Endothelial cell of umbilical vein (primary cell): Measurements from ENCODE around the gene KIF19. TPM values are rescaled to one million over a fixed set of nuclear protein-coding genes. Genes with fewer than 3 reads are reported as not detected.

ENCODE experiments used
- BruUV-seq: library from RNA; stranded (reverse); fragments of 400-500 nt; replicated peaks from 2 replicates; lab custom pipeline; 2021; lab: Mats Ljungman, UMichigan
- CTCF ChIA-PET: fragments of 300-600, 350-600 bp; sonication (Branson Sonifier 250); formaldehyde crosslinking; loops from one replicate; lab custom pipeline; 2021; ENCODE audit warnings: antibody characterized with exemption, inconsistent platforms; lab: Charles Lee
- POLR2A ChIA-PET: fragments of 300-600, 350-600 bp; sonication (Branson Sonifier 250); formaldehyde crosslinking; loops from one replicate; lab custom pipeline; 2021; ENCODE audit warnings: antibody characterized with exemption, inconsistent platforms; lab: Charles Lee
- DNase-seq: peaks from one replicate; pipeline ENCODE4 v3.0.0-alpha.2; 2011; ENCODE audit warnings: low read depth, low spot score
- FAIRE-seq: peaks from 2 replicates; lab custom pipeline; 2011; peaks lifted over from hg19 to GRCh38; lab: Jason Lieb, UNC
- H2AFZ ChIP-seq: 2 replicates; pipeline ENCODE4 v1.6.0; 2012; ENCODE audit warnings: low read depth, low read length, control low read depth, inconsistent platforms
- H3K27ac ChIP-seq: 2 replicates; pipeline ENCODE4 v1.5.1; 2011; ENCODE audit warnings: low read depth, mild to moderate bottlenecking, control low read depth, low read length, moderate library complexity; ENCODE audit not compliant: insufficient read depth
- H3K27me3 ChIP-seq, 2 experiments: 2 replicates each; pipeline versions ENCODE4 v1.6.0 to v1.6.1; 2011; ENCODE audit warnings: low read length in 2 of 2, mixed read lengths in 1 of 2; ENCODE audit not compliant: control insufficient read depth in 2 of 2, insufficient read depth in 2 of 2
- H3K36me3 ChIP-seq, 2 experiments: 2 replicates in 1 of 2; 3 replicates in 1 of 2; pipeline ENCODE4 v1.5.1; 2011; ENCODE audit warnings: low read length in 2 of 2, mild to moderate bottlenecking in 1 of 2, moderate library complexity in 1 of 2; ENCODE audit not compliant: control insufficient read depth in 2 of 2, insufficient read depth in 2 of 2; ENCODE audit errors: extremely low read depth in 1 of 2
- H3K4me1 ChIP-seq: 3 replicates; pipeline ENCODE4 v1.5.1; 2011; ENCODE audit warnings: mild to moderate bottlenecking, low read length; ENCODE audit not compliant: control insufficient read depth, insufficient read depth; ENCODE audit errors: extremely low read depth
- H3K4me2 ChIP-seq: 2 replicates; pipeline ENCODE4 v1.6.1; 2011; ENCODE audit warnings: low read length, control low read depth, mixed read lengths; ENCODE audit not compliant: insufficient read depth
- H3K4me3 ChIP-seq, 3 experiments: fragments of 200-600 bp in 1 of 3; sonication (generic), shearing (Covaris generic) in 1 of 3; replicated peaks in 1 of 3; 2 replicates each; pipeline ENCODE4 v1.5.1; 2011 to 2016; ENCODE audit warnings: control low read depth in 3 of 3, low read length in 3 of 3, mild to moderate bottlenecking in 2 of 3, inconsistent platforms in 1 of 3, low read depth in 1 of 3, moderate library complexity in 1 of 3; ENCODE audit not compliant: insufficient read depth in 1 of 3
- H3K79me2 ChIP-seq: 2 replicates; pipeline ENCODE4 v1.6.0; 2012; ENCODE audit warnings: low read length, inconsistent platforms; ENCODE audit not compliant: control insufficient read depth, insufficient read depth
- H3K9ac ChIP-seq: replicated peaks from 2 replicates; pipeline ENCODE3; 2011; ENCODE audit warnings: low read length, control low read depth; ENCODE audit not compliant: insufficient read depth; ENCODE audit errors: extremely low read depth
- H3K9me1 ChIP-seq: replicated peaks from 3 replicates; pipeline ENCODE4 v1.6.0; 2011; ENCODE audit warnings: mild to moderate bottlenecking, low read length; ENCODE audit not compliant: control insufficient read depth, insufficient read depth; ENCODE audit errors: extremely low read depth
- H3K9me3 ChIP-seq: replicated peaks from 2 replicates; pipeline ENCODE4 v1.5.1; 2012; ENCODE audit warnings: low read length, inconsistent platforms; ENCODE audit not compliant: control insufficient read depth, insufficient read depth
- H4K20me1 ChIP-seq: replicated peaks from 2 replicates; pipeline ENCODE3; 2011; ENCODE audit warnings: mild to moderate bottlenecking, low read length; ENCODE audit not compliant: control insufficient read depth, insufficient read depth; ENCODE audit errors: extremely low read depth
- GATA2 ChIP-seq: IDR thresholded peaks from 2 replicates; pipeline ENCODE4 v1.7.0; 2011; ENCODE audit warnings: low read depth, mild to moderate bottlenecking, moderate library complexity, mixed read lengths, low read length; ENCODE audit not compliant: insufficient read length, insufficient read depth
- JUN ChIP-seq: IDR thresholded peaks from 2 replicates; pipeline ENCODE4 v1.6.1; 2011; ENCODE audit warnings: borderline replicate concordance, low read depth; ENCODE audit not compliant: insufficient read length, insufficient read depth
- MYC ChIP-seq: IDR thresholded peaks from one replicate; pipeline ENCODE4 v1.6.1; 2011; ENCODE audit warnings: mild to moderate bottlenecking, low read depth, low read length
- POLR2A ChIP-seq: IDR thresholded peaks from 2 replicates; pipeline ENCODE4 v1.6.1; 2012; ENCODE audit warnings: low read depth, mild to moderate bottlenecking, control low read depth, low read length
- POLR2AphosphoS5 ChIP-seq: IDR thresholded peaks from 2 replicates; pipeline ENCODE4 v1.6.1; 2012; ENCODE audit warnings: low read depth, mild to moderate bottlenecking, control low read depth, low read length, moderate library complexity; ENCODE audit not compliant: insufficient read depth
- dilution Hi-C: fragments of 300-500 bp; cut with MboI; formaldehyde crosslinking; loops from one replicate; pipeline ENCODE4 v1.15.0; 2019; ENCODE audit warnings: low sequenced_read_pairs; ENCODE audit not compliant: extremely low pct_ligation_motif_present
- intact Hi-C: fragments of 100-400 bp; cut with micrococcal nuclease; formaldehyde crosslinking; loops from one replicate; pipeline ENCODE4 v1.10.0; 2022
- polyA plus RNA-seq, 4 experiments: library from polyadenylated mRNA; depleted of rRNA in 3 of 4; stranded (reverse) in 3 of 4; unstranded in 1 of 4; fragments of >200 nt; gene quantifications; 2 replicates each; pipeline versions ENCODE4 v1.2.1 to v1.2.3, GENCODE V29; 2011 to 2012; ENCODE audit warnings: missing spikeins in 1 of 4
- total RNA-seq: library from RNA; stranded (reverse); gene quantifications from 2 replicates; pipeline ENCODE4 v1.2.3, GENCODE V29; 2021
- TF ChIP-seq, protein P1 (sequence below): IDR thresholded peaks from 2 replicates; pipeline ENCODE4 v1.6.1; 2011; ENCODE audit not compliant: insufficient read depth, insufficient read length
- TF ChIP-seq, protein P2 (sequence below), 2 donors: IDR thresholded peaks; 1 replicate in 1 of 2; 2 replicates in 1 of 2; pipeline ENCODE4 v1.5.1; 2011; ENCODE audit warnings: low read length in 2 of 2, mild to moderate bottlenecking in 2 of 2, moderate library complexity in 2 of 2, control low read depth in 1 of 2, inconsistent platforms in 1 of 2, low read depth in 1 of 2; ENCODE audit not compliant: insufficient read depth in 1 of 2; ENCODE audit errors: extremely low read depth in 1 of 2

The KIF19 gene
- total and polyA plus RNA-seq, 2 donors (not counting 3 experiments of a cell fraction or from before 2014, with no cell fraction given), result 0.10 to 0.84 TPM

DNA sequence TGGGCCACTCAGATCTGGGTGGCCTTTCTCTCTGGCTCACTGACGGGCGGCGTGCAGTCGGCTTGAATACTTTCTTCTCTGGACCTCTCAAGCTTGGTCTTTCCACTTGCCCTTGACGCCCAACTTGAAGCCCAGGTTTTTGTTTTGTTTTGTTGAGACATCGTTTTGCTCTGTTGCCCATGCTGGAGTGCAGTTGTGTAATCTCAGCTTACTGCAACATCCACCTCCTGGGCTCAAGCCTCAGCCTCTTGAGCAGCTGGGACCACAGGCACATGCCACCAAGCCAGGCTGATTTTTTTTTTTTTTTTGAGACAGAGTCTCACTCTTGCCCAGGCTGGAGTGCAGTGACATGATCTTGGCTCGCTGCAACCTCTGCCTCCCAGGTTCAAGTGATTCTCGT, 22.7 kb upstream of the KIF19 start:
- intact Hi-C loops (no loop called here), dilution Hi-C loops (no loop called here)
- no peaks in the 10 kb centered on the region for H3K36me3 ChIP-seq
- FAIRE-seq (no peak), DNase-seq (no peak)
- no peak overlapping the region for H3K27ac ChIP-seq
- H3K4me2 ChIP-seq, result no peak overlapping the region
- no peaks in the 10 kb centered on the region for H3K4me1 ChIP-seq
- H2AFZ ChIP-seq, result no peak overlapping the region
- no peaks in the 10 kb centered on the region for H3K9me3 ChIP-seq
- H3K4me3 ChIP-seq, result no peak overlapping the region
- CTCF ChIA-PET, result interaction anchor here (0.8 to 1.2 kb wide), 4 partner anchors 55 to 76 kb away, joined by 3 to 8 read pairs (median 4); partner anchors contain the start of gene BTBD17
- no peaks in the 10 kb centered on the region for H3K9me1 ChIP-seq
- H4K20me1 ChIP-seq, result no peaks in the 10 kb centered on the region
- POLR2A ChIA-PET, result no interaction called here
- H3K9ac ChIP-seq, result no peak overlapping the region
- peaks cover 0 to 2% of the 10 kb centered on the region in 2 experiments for H3K27me3 ChIP-seq
- BruUV-seq, result no TSS peak
- TF ChIP-seq, protein P1, sequence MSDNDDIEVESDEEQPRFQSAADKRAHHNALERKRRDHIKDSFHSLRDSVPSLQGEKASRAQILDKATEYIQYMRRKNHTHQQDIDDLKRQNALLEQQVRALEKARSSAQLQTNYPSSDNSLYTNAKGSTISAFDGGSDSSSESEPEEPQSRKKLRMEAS, result no peak
- TF ChIP-seq JUN, result no peak
- TF ChIP-seq, protein P2, sequence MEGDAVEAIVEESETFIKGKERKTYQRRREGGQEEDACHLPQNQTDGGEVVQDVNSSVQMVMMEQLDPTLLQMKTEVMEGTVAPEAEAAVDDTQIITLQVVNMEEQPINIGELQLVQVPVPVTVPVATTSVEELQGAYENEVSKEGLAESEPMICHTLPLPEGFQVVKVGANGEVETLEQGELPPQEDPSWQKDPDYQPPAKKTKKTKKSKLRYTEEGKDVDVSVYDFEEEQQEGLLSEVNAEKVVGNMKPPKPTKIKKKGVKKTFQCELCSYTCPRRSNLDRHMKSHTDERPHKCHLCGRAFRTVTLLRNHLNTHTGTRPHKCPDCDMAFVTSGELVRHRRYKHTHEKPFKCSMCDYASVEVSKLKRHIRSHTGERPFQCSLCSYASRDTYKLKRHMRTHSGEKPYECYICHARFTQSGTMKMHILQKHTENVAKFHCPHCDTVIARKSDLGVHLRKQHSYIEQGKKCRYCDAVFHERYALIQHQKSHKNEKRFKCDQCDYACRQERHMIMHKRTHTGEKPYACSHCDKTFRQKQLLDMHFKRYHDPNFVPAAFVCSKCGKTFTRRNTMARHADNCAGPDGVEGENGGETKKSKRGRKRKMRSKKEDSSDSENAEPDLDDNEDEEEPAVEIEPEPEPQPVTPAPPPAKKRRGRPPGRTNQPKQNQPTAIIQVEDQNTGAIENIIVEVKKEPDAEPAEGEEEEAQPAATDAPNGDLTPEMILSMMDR (IDR thresholded peaks at IDR 0.05; ENCODE audit: extremely low read depth in 1 of 2, insufficient read depth in 1 of 2, low read depth in 1 of 2, low read length in 2 of 2), result no peak
- TF ChIP-seq POLR2A, result no peak
- TF ChIP-seq POLR2AphosphoS5, result no peak
- no peak for TF ChIP-seq GATA2
- no peak for TF ChIP-seq MYC
- no peaks in the 10 kb centered on the region for H3K79me2 ChIP-seq
